G401.6 (cell line): Measurements from ENCODE around the gene SPECC1L.
"Not testable (repeated sequence)": the region's sequence is repeated elsewhere in the genome, so short reads cannot be mapped to it uniquely, and the experiment has no call there.

Experiments used
- FAIRE-seq: peaks from 2 replicates; lab custom pipeline; 2012; peaks lifted over from hg19 to GRCh38; lab: Jason Lieb, UNC

The SPECC1L gene

GRCh38 chr22:24270556-24271385 is at the start of gene SPECC1L:
Gene SPECC1L, plus strand, starts transcription at chr22:24270831. Its CDS starts 31,401 bp downstream, at chr22:24302232.
- FAIRE-seq = no peak

GRCh38 chr22:24224468-24224867 is 46.2 kb upstream of the SPECC1L start:
- no peak for FAIRE-seq

GRCh38 chr22:24225044-24225601 is 45.5 kb upstream of the SPECC1L start:
- FAIRE-seq = no peak

- no peak for FAIRE-seq
These were observed 44.7 kb upstream of the SPECC1L start for GRCh38 chr22:24225951-24226350.

GRCh38 chr22:24230911-24231656 is 39.5 kb upstream of the SPECC1L start:
- FAIRE-seq = no peak

GRCh38 chr22:24231706-24232105 is 38.9 kb upstream of the SPECC1L start:
- no peak for FAIRE-seq

GRCh38 chr22:24232124-24232523 is 38.5 kb upstream of the SPECC1L start:
- no peak for FAIRE-seq

- no peak for FAIRE-seq
These were observed 37.9 kb upstream of the SPECC1L start for GRCh38 chr22:24232725-24233124.

- no peak for FAIRE-seq
These were observed 37.4 kb upstream of the SPECC1L start for GRCh38 chr22:24233235-24233634.

- FAIRE-seq = no peak
These were observed 36.8 kb upstream of the SPECC1L start for GRCh38 chr22:24233816-24234215.

GRCh38 chr22:24235315-24235714 is 35.3 kb upstream of the SPECC1L start:
- FAIRE-seq = no peak

- FAIRE-seq = no peak
These were observed 34.0 kb upstream of the SPECC1L start for GRCh38 chr22:24236656-24237055.

- FAIRE-seq = not testable (repeated sequence)
These were observed 32.4 kb upstream of the SPECC1L start for GRCh38 chr22:24238101-24238694.

- no peak for FAIRE-seq
These were observed 30.2 kb upstream of the SPECC1L start for GRCh38 chr22:24240381-24240780.

- not testable (repeated sequence) for FAIRE-seq
These were observed 29.5 kb upstream of the SPECC1L start for GRCh38 chr22:24240985-24241692.

GRCh38 chr22:24243417-24243816 is 27.2 kb upstream of the SPECC1L start:
- FAIRE-seq = not testable (repeated sequence)

- no peak for FAIRE-seq
These were observed 26.4 kb upstream of the SPECC1L start for GRCh38 chr22:24244144-24244787.

GRCh38 chr22:24245030-24245431 is 25.6 kb upstream of the SPECC1L start, which contains the start of gene GGT5:
Gene GGT5, minus strand, starts transcription at chr22:24245082. Its CDS starts 357 bp downstream, at chr22:24244725.
- FAIRE-seq = not testable (repeated sequence)

GRCh38 chr22:24245584-24246561 is 24.8 kb upstream of the SPECC1L start:
- not testable (repeated sequence) for FAIRE-seq

GRCh38 chr22:24247011-24247507 is 23.6 kb upstream of the SPECC1L start:
- no peak for FAIRE-seq
